IMR-90 (cell line): ENCODE data around the gene PTH1R. TPM values are rescaled to one million over a fixed set of nuclear protein-coding genes. Genes with fewer than 3 reads are reported as not detected.

Experiments used
- ATAC-seq: fragments of 200-7000 bp; cut with Tn5 transposase; 2 replicates; pipeline ENCODE4 v1.9.1; 2020; ENCODE audit warnings: low read depth, mild to moderate bottlenecking, moderate library complexity
- BruUV-seq: library from RNA; stranded (reverse); fragments of 400-500 nt; replicated peaks from 2 replicates; lab custom pipeline; 2021; lab: Mats Ljungman, UMichigan
- CTCF ChIA-PET: fragments of 300-600 bp; formaldehyde crosslinking; extraction: SDS; loops from one replicate; lab custom pipeline; 2021; ENCODE audit warnings: antibody characterized with exemption; lab: Yijun Ruan, JAX
- POLR2A ChIA-PET: fragments of 300-600 bp; sonication (Branson Sonifier 250); formaldehyde crosslinking; loops from one replicate; lab custom pipeline; 2022; ENCODE audit warnings: antibody characterized with exemption; ENCODE audit not compliant: unreplicated experiment; lab: Charles Lee
- DNase-seq: peaks from one replicate; pipeline ENCODE4 v3.0.0; 2013
- H2AFZ ChIP-seq: replicated peaks from 2 replicates; pipeline ENCODE3; 2013; ENCODE audit warnings: low read length, mild to moderate bottlenecking; ENCODE audit not compliant: poor library complexity
- H2AK5ac ChIP-seq: 2 replicates; pipeline ENCODE4 v1.6.1; 2013; ENCODE audit warnings: low read depth, low read length, inconsistent platforms
- H2AK9ac ChIP-seq: replicated peaks from 2 replicates; pipeline ENCODE3; 2013; ENCODE audit warnings: mild to moderate bottlenecking, low read depth, low read length, moderate library complexity; ENCODE audit not compliant: poor library complexity
- H2BK120ac ChIP-seq: 2 replicates; pipeline ENCODE4 v1.6.1; 2013; ENCODE audit warnings: low read depth, low read length, inconsistent platforms
- H2BK15ac ChIP-seq: 3 replicates; pipeline ENCODE4 v1.6.1; 2013; ENCODE audit warnings: low read depth, low read length, inconsistent platforms
- H2BK20ac ChIP-seq: 2 replicates; pipeline ENCODE4 v1.6.1; 2013; ENCODE audit warnings: low read depth, mild to moderate bottlenecking, inconsistent platforms, low read length, moderate library complexity
- H2BK5ac ChIP-seq: 2 replicates; pipeline ENCODE4 v1.6.1; 2013; ENCODE audit warnings: mild to moderate bottlenecking, low read depth, low read length, inconsistent platforms; ENCODE audit not compliant: poor library complexity, severe bottlenecking
- H3K14ac ChIP-seq: replicated peaks from 2 replicates; pipeline ENCODE4 v1.6.1; 2013; ENCODE audit warnings: low read depth, low read length, inconsistent platforms
- H3K18ac ChIP-seq: 2 replicates; pipeline ENCODE4 v1.6.1; 2013; ENCODE audit warnings: low read depth, low read length, control low read depth
- H3K23ac ChIP-seq: 2 replicates; pipeline ENCODE4 v1.6.1; 2013; ENCODE audit warnings: low read depth, low read length, inconsistent platforms
- H3K27ac ChIP-seq: 2 replicates; pipeline ENCODE4 v1.5.1; 2013; ENCODE audit warnings: mild to moderate bottlenecking, control low read depth, low read length; ENCODE audit not compliant: insufficient read depth
- H3K27me3 ChIP-seq: 2 replicates; pipeline ENCODE4 v1.6.1; 2013; ENCODE audit warnings: low read length; ENCODE audit not compliant: control insufficient read depth, insufficient read depth
- H3K36me3 ChIP-seq: 2 replicates; pipeline ENCODE4 v1.6.1; 2013; ENCODE audit warnings: low read length, mixed read lengths; ENCODE audit not compliant: control insufficient read depth, insufficient read depth
- H3K4ac ChIP-seq: 2 replicates; pipeline ENCODE4 v1.6.1; 2013; ENCODE audit warnings: low read depth, low read length, inconsistent platforms
- H3K4me1 ChIP-seq: 2 replicates; pipeline ENCODE4 v1.6.1; 2013; ENCODE audit warnings: low read length, mixed read lengths; ENCODE audit not compliant: control insufficient read depth, insufficient read depth
- H3K4me2 ChIP-seq: 2 replicates; pipeline ENCODE4 v1.6.1; 2013; ENCODE audit warnings: low read depth, mild to moderate bottlenecking, control low read depth, low read length, moderate library complexity
- H3K4me3 ChIP-seq: 2 replicates; pipeline ENCODE4 v1.5.1; 2013; ENCODE audit warnings: low read depth, mild to moderate bottlenecking, control low read depth, low read length, moderate library complexity; ENCODE audit not compliant: insufficient read depth
- H3K56ac ChIP-seq: 2 replicates; pipeline ENCODE4 v1.6.1; 2013; ENCODE audit warnings: low read length, inconsistent platforms; ENCODE audit not compliant: insufficient read depth; ENCODE audit errors: extremely low read depth
- H3K79me1 ChIP-seq, 2 experiments: 2 replicates each; pipeline ENCODE4 v1.6.1; 2013; ENCODE audit warnings: low read length in 2 of 2, inconsistent platforms in 1 of 2, low read depth in 1 of 2
- H3K9ac ChIP-seq: 2 replicates; pipeline ENCODE4 v1.6.1; 2013; ENCODE audit warnings: low read depth, low read length, control low read depth
- H3K9me1 ChIP-seq: 2 replicates; pipeline ENCODE4 v1.6.1; 2013; ENCODE audit warnings: low read length, inconsistent platforms; ENCODE audit not compliant: insufficient read depth
- H3K9me3 ChIP-seq: 2 replicates; pipeline ENCODE4 v1.6.1; 2013; ENCODE audit warnings: low read length; ENCODE audit not compliant: control insufficient read depth, insufficient read depth
- H4K20me1 ChIP-seq: 2 replicates; pipeline ENCODE4 v1.6.1; 2013; ENCODE audit warnings: low read length, inconsistent platforms; ENCODE audit not compliant: insufficient read depth
- H4K5ac ChIP-seq: 2 replicates; pipeline ENCODE4 v1.6.1; 2013; ENCODE audit warnings: mild to moderate bottlenecking, low read depth, low read length, control low read depth
- H4K8ac ChIP-seq, 2 experiments: 2 replicates each; pipeline ENCODE4 v1.6.1; 2013; ENCODE audit warnings: low read depth in 2 of 2, low read length in 2 of 2, control low read depth in 1 of 2, inconsistent platforms in 1 of 2
- H4K91ac ChIP-seq: 2 replicates; pipeline ENCODE4 v1.6.1; 2013; ENCODE audit warnings: low read depth, low read length, inconsistent platforms; ENCODE audit not compliant: insufficient read depth
- WGBS, 2 experiments: methylation state at CpG; one replicate each; pipeline versions ENCODE4 v1.1.5 to v1.1.7; 2013; ENCODE audit warnings: missing lambda C conversion rate in 2 of 2; ENCODE audit not compliant: insufficient read length in 1 of 2; ENCODE audit errors: extremely low coverage in 2 of 2; 5-methylcytosine and 5-hydroxymethylcytosine counted together
- dilution Hi-C: fragments of 300-500 bp; cut with HindIII; formaldehyde crosslinking; loops from one replicate; pipeline ENCODE4 v1.14.3; 2018; ENCODE audit warnings: low sequenced_read_pairs; ENCODE audit not compliant: unreplicated experiment
- in situ Hi-C: fragments of 300-500 bp; cut with MboI; formaldehyde crosslinking; loops from 3 replicates; pipeline ENCODE4 v1.14.3; 2019; ENCODE audit warnings: low sequenced_read_pairs, inconsistent platforms, mixed read lengths
- intact Hi-C: fragments of 100-400 bp; cut with micrococcal nuclease; formaldehyde crosslinking; loops from 2 replicates; pipeline ENCODE4 v1.10.0; 2022
- polyA plus RNA-seq, 3 experiments: library from polyadenylated mRNA; depleted of rRNA; stranded (reverse); fragments of >200 nt; gene quantifications; 2 replicates each; pipeline ENCODE4 v1.2.3, GENCODE V29; 2012; ENCODE audit warnings: low replicate concordance in 1 of 3
- total RNA-seq: library from RNA; depleted of rRNA; stranded (reverse); fragments of >200 nt; gene quantifications from 2 replicates; pipeline ENCODE4 v1.2.3, GENCODE V29; 2012
- TF ChIP-seq, protein P1 (sequence below): conservative IDR thresholded peaks from 2 replicates; pipeline ENCODE4 v1.5.1; 2012; ENCODE audit warnings: mild to moderate bottlenecking, low read depth, low read length, improper control_type of control experiment

Gene PTH1R
- total and polyA plus RNA-seq, 2 of the 4 experiments (the other 2 are of a cell fraction) = 0.15 to 0.18 TPM

DNA sequence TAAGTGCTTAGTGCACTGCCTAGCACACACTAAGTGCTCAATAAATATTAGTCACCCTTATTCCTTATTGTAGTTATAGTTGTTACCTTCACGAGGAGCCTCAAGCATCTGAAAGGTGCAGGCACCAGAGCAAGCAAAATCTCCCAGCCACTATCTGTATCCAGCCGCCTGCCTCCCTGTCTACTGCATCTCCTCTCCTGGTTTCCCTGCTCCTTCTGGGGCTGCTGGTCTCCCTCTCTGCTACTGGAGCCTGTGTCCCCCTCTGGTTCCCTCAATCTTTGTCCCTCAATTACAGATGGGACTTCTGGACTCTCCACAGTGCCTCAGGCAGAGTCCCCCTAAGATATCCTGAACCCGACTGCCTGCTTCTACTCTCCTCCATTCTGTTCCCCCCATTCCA lies 33.1 kb upstream of the PTH1R start:
- POLR2A ChIA-PET = no interaction called here

More for the DNA sequence above, 33.1 kb upstream of the PTH1R start:
- Histone ChIP-seq H3K9ac (no peak overlapping the region), H3K23ac (no peak overlapping the region), H3K9me1 (peaks cover 3% of the 10 kb centered on the region), H3K27me3 (no peaks in the 10 kb centered on the region; the same call in 1 of the 2 replicates), H2AK9ac (no peak overlapping the region), H3K27ac (no peak overlapping the region), H2BK120ac (no peak overlapping the region), H2BK20ac (no peak overlapping the region), H2AK5ac (no peak overlapping the region), H4K91ac (no peak overlapping the region), H4K20me1 (no peaks in the 10 kb centered on the region), H2BK5ac (no peak overlapping the region), H4K5ac (no peak overlapping the region), H3K4me2 (no peak overlapping the region), H3K4me3 (no peak overlapping the region), H3K14ac (no peak overlapping the region), H3K4ac (no peak overlapping the region), H3K4me1 (peaks cover 7% of the 10 kb centered on the region; the same call in 1 of the 2 replicates), H3K36me3 (no peaks in the 10 kb centered on the region), H4K8ac (no peak overlapping the region), H3K56ac (no peak overlapping the region), H2AFZ (no peak overlapping the region), H3K9me3 (peaks cover 5% of the 10 kb centered on the region), H3K79me1 (no peaks in the 10 kb centered on the region), H2BK15ac (no peak overlapping the region), H3K18ac (no peak overlapping the region)
- in situ Hi-C loops = no loop called here
- WGBS, 2 experiments = 100% methylated on average over 1 of the region's 3 CpGs; no CpG with 5 or more reads in 1 of the 2 experiments
- CTCF ChIA-PET = no interaction called here
- BruUV-seq = no TSS peak
- DNase-seq = no peak
- dilution Hi-C loops = no loop called here
- intact Hi-C loops = no loop called here
- TF ChIP-seq, protein P1, sequence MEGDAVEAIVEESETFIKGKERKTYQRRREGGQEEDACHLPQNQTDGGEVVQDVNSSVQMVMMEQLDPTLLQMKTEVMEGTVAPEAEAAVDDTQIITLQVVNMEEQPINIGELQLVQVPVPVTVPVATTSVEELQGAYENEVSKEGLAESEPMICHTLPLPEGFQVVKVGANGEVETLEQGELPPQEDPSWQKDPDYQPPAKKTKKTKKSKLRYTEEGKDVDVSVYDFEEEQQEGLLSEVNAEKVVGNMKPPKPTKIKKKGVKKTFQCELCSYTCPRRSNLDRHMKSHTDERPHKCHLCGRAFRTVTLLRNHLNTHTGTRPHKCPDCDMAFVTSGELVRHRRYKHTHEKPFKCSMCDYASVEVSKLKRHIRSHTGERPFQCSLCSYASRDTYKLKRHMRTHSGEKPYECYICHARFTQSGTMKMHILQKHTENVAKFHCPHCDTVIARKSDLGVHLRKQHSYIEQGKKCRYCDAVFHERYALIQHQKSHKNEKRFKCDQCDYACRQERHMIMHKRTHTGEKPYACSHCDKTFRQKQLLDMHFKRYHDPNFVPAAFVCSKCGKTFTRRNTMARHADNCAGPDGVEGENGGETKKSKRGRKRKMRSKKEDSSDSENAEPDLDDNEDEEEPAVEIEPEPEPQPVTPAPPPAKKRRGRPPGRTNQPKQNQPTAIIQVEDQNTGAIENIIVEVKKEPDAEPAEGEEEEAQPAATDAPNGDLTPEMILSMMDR = no peak
- ATAC-seq = no peak
